Stimulated activated CD8-positive, alpha-beta memory T cell treated with anti-CD3 and anti-CD28 coated beads, Interleukin-15, amount 100 ng/mL, for 24 hours (primary cell): ENCODE data around the gene DPP9.
"Not testable (repeated sequence)": the region's sequence is repeated elsewhere in the genome, so short reads cannot be mapped to it uniquely, and the experiment has no call there.

Experiments used
- DNase-seq: peaks from one replicate; pipeline ENCODE4 v3.0.0-alpha.2; 2020; ENCODE audit warnings: low read depth

DPP9 gene

GRCh38 chr19:4723595-4724514 lies at the start of gene DPP9:
TSS of gene DPP9 (minus strand) at chr19:4723842. CDS start at chr19:4719906, 3,936 bp downstream.
- DNase-seq, result peak; percentile 84

- DNase-seq, result no peak
These were observed 49.5 kb upstream of the DPP9 start for GRCh38 chr19:4773047-4773640.

DNA sequence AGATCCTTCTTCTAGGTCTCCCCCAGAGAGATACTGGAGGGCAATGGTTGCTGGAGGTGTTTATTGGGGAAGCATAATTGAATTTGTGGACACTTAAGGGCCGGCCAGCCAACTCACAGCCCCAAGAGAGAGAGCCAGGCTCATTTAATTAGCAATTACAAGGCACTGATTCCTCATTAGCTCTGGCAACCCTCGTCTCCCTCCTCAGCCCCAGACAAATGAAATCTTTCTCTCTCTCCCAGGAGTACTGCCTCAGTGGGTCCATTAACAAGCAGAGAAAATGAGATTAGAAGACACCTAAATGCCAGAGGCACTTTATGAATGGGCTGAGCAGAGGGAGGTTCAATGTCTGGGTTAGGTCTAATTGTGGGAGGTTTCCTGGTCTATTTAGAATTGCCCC lies 48.9 kb upstream of the DPP9 start:
- no peak for DNase-seq

DNA sequence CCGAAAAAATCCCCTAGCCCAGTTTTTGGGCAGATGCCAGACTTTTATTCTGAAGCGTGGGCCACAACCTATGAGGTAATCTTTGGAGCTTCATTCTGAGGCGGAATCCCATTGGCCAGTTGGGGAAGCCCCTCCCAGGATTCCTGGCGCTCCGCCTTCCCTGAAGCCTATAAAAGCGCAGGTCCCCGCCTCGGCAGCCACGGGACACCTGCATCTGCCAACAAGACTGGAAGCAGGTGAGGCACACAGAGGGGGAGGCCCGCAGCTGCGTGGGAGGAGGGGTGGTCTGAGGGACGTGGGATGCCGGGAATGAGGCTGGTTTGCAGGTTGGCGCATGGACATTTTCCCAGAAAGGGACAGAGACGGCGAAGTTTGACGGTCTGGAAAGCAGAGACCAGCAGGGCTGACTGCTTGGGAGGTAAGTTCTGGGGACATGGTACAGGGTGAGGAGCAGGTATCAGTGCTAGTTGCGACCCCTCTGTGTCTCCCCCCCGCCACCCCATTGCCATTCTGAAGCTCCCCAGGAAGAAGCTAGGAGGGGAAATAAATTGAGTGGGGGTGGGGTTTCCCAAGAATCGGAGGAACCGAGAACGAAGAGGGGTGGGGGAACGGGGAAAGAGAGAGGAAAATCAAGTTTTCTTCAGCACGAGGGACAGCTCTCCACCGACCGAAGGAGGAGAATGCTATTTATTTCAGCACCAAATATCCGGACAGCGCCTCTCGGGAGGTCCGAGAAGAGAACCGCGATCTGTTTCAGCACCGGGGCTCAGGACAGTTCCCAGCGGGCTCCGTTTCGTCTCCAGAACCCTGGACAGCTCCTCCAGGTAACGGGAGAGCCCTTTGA lies 45.5 kb upstream of the DPP9 start:
- DNase-seq, result peak; percentile 52

- no peak for DNase-seq
These were observed 40.7 kb upstream of the DPP9 start for GRCh38 chr19:4764393-4764660.

GRCh38 chr19:4763021-4763420 lies 39.4 kb upstream of the DPP9 start:
- no peak for DNase-seq

DNA sequence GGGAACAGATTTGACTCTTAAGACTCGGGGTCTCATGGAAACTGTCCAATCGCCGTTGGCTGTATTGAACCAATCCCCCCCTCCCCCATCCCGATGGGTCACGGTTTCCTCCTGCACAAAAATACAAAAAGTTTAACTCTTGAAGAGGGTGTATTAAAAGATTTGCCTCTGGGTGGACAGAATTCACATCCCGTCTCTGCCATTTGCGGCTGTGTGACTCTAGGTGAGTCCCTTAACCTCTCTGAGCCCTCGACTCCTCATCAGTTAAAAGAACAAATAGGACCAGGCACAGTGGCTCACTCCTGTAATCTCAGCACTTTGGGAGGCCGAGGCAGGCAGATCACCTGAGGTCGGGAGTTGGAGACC lies 36.6 kb upstream of the DPP9 start:
- DNase-seq, result no peak

- peak; percentile 31 for DNase-seq
These were observed 36.0 kb upstream of the DPP9 start for GRCh38 chr19:4759388-4760284.

DNA sequence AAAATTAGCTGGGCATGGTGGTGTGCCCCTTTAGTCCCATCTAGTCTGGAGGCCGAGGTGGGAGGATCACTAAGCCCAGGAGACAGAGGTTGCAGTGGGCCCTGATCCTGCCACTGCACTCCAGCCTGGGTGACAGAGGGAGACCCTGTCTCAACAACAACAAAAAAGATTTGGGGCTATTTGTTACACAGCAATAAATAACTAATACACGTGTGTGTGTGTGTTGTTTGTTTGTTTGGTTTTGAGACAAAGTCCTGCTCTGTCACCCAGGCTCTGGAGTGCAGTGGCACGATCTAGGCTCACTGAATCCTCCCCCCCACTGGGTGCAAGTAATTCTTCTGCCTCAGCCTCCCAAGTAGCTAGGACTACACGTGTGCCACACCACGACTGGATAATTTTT lies 35.0 kb upstream of the DPP9 start:
- no peak for DNase-seq

GRCh38 chr19:4758082-4758481 lies 34.4 kb upstream of the DPP9 start:
- DNase-seq, result no peak

DNA sequence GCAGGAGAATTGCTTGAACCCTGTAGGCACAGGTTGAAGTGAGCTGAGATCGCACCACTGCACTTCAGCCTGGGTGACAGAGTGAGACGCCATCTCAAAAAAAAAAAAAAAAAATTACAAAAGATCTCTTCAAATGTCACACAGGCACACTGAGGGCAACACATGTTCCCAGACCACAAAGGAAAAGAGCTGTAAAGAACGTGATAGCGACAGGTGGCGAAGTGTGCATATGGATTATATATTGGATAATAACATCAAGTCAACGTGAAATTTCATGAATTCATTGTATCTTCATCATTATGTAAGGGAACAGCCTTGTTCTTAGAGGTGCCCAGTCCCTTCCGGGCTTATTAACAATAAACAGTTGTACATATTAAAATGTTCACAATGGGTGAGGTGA lies 31.8 kb upstream of the DPP9 start:
- DNase-seq, result no peak

- no peak for DNase-seq
These were observed 30.6 kb upstream of the DPP9 start for GRCh38 chr19:4754248-4754647.

GRCh38 chr19:4749870-4750590 lies 26.4 kb upstream of the DPP9 start:
- no peak for DNase-seq

- no peak for DNase-seq
These were observed 24.9 kb upstream of the DPP9 start for GRCh38 chr19:4748589-4748988.

DNA sequence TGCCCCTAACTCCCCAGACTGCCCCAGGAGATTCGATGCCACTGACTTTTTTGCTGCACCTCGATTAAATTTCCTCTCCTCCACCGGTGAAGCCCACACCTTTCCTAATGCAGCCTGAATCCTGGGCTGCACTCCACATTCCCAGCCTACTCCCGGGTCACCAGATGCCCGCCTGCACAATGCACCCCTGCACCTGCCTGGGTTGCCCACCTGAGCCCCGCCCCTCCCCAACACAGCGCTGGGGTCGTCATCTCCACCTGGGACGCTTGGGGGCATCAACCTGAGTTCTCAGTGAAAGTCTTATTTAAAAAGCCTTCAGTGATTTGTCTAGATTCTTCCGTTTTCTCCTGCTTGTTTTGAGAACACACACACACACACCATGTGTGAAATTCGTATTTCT lies 24.5 kb upstream of the DPP9 start:
- no peak for DNase-seq

GRCh38 chr19:4745986-4746385 lies 22.3 kb upstream of the DPP9 start:
- no peak for DNase-seq

GRCh38 chr19:4745175-4745574 lies 21.5 kb upstream of the DPP9 start:
- DNase-seq, result not testable (repeated sequence)

DNA sequence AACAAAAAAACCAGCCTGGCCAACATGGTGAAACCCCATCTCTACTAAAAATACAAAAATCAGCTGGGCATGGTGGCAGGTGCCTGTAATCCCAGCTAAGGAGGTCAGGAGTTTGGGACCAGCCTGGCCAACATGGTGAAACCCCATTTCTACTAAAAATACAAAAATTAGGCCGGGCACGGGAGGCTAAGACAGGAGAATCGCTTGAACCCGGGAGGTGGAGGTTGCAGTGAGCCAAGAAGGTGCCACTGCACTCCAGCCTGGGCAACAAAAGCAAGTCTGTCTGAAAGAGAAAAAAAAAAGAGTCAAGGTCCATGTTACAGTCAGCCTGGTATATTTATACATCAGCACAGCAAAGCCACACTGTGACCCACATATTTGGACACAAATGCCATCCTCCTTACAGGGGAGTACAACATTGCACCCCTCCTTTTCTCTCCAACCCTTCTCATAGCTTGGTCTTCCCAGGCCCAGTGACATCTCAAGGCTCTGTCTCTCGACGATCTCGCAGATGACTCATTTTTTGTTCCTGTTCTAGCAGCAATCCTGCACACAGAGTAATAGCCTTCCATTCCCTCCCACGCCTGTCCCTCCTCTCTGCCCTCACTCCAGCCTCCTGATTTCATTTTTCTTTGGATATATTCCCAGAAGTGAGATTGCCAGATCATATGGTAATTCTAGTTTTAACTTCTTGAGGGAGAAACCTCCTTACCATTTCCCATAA lies 21.0 kb upstream of the DPP9 start:
- no peak for DNase-seq

DNA sequence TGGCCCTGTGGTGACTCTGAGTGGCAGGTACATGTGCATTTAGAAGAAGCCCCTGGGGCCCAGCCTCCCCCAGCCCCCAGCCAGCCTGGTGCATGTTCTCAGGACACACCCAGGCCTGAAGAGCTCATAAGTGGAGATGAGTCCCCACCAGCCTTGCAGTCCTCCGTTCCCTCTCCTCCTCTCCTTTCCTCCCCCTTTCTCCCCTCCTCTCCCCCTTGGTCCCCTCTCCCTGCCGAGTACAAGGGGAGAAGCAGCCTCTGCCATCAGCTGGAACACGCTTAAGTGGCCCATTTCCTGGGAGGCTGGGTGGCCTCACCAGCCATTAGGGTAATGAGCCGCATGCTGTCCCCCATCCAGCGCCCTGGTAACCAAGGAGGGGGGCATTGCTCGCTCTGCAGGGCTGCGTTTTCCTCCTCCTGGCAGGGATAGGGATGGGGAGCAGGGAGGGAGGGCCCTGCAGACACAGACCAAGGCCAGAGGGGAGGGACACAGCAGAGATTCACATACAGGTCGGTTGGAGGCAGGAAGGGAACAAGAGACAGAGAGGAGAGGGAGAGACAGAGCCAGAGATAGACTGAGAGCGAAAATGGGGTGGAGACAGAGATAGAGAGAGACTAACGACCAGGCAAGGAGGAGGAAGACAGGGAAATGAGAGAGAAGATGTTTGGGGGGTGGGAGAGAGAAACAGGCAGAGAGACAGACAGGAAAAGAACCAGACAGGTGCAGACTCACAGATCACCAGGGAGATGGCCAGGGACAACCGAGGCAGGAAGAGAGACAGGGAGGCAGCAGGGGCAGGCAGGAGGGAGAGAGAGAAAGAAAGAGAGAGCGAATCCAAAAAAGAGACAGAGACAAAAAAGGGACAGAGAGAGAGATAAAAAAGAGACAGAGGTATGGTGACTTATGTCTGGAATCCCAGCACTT lies 19.3 kb upstream of the DPP9 start:
- DNase-seq, result no peak

DNA sequence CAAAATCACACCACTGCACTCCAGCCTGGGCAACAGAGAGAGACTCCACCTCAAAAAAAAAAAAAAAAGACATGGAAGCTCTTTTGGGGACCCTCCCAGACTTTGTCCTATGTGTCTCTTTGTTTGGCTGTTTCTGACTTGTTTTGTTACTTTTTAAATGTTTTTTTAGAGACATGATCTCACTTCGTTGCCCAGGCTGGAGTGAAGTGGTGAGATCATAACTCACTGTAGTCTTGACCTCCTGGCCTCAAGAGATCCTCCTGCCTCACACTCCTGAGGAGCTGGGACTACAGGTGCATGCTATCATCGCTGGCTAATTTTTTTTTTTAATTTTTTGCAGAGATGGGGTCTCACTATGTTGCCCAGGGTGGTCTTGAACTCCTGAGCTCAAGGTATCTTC lies 16.4 kb upstream of the DPP9 start:
- DNase-seq, result no peak
